GM19324 (cell line): ENCODE data around the gene RFT1.

Source experiments
- ATAC-seq: cut with Tn5 transposase; IDR thresholded peaks from one replicate; pipeline ENCODE4 v1.9.1; 2021; ENCODE audit warnings: mild to moderate bottlenecking, moderate library complexity; ENCODE audit not compliant: unreplicated experiment, low FRiP score

Gene RFT1

DNA sequence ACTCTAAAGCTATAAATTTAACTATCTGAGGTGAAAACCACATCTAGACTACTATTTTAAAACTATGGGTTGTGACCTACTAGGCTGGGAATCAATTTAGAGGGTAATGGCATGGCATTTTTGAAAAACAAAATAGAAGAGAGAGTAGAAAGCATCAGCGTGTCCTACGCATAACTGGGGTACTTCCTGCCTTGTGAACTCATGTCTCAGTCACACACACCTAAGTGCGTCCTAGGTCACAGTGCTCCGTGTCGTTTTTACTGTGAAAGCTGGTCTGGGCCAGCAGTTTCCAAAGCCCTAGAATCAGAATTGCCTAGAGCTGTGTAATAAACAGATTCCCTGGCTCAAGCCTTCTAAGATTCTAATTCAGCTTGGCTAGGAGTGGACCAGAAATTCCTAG lies 32.3 kb downstream of the RFT1 start:
- no peak for ATAC-seq

DNA sequence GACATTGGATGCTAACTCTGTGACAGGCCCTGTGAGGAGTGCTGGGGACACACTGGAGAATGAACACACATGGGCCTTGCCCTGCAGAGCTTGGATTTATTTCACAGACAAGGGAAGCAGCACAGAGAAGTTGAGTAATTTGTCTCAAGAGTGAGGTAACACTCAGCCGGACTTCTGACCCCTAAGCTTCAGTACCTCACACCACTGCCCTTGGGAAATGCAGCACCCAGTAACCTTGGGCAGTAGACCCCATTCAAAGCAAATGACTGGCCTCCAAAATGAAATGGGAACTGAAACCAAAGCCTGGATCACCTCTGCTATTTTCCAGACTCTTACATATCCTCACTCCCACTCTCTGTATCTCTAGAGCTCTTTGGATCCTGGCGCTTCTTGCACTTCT lies 37.3 kb downstream of the RFT1 start:
- ATAC-seq = no peak

DNA sequence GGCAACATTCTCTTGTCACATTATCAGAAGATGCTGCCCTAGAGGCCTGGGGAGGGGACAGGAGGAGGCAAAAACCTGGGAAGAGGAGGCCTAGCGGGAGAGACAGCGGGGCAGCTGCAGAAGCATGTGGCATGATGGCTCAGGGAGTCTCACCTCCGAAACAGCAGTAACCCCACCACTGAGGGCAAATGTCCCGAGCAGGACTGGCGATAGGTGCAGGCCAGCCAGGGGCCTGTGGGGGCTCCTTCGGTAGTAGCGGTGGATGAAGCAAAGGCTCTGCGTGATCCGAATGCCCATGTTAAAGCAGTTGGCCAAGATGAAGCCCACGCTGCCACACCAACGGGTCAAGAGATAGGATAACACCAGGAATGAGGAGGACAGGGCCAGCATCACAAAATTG lies 38.0 kb downstream of the RFT1 start:
- no peak for ATAC-seq

DNA sequence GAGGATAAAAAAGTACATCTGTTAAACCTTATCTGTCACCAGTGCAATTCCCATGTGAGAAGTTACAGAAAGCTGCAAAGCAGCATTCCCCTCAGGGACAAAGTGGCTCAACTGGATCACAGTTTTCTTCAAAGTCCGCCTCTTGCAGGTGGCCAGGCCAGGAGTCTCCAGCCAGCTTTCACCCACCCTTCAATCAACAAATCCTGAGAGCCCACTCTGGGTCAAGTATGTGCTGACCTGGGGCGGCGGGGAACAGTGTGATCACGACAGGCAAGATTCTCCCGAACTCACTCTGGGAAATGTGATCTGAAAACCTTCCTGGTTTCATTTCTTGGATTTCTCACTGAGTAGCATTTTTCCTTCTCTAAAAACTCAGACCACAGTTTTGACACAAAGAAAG lies 39.2 kb downstream of the RFT1 start:
- ATAC-seq = no peak

DNA sequence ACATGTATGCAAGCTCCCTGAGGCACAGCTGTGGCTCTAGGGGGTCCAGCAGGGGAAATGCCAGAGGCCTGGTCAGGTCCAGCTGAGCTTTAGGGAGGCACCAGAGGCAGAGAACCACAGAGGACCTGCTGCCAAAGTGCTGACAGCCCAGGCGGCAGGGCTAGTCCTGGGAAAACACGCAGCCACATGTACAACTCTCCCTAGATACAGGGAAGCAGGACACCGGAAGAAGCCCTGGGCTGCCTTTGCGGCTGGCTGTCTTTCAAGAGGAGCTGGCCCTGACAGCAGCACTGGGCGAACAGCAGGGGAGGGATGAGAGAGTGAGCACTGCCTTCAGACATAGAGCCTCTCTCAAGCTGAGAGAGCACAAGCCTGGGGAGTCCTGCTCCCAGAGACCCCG lies 40.7 kb downstream of the RFT1 start:
- ATAC-seq = no peak

DNA sequence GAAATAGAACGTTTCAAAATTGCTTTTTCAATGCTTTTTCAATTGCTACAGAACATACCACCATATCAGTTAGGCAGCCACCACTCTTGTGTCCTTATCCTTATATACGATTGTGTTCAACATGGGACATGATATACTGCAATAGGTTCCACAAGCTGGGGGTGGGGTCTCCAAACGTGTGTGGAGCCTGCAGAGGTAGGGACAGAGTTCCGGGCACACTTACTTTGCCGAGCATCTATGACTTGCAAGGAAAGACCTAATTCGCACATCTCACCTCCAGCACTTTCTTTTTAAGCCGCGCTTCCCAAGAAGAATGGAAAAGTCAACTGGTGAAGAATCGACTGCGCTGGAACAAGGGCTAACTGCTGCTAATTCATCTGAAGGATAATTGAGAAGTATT lies 44.8 kb downstream of the RFT1 start:
- ATAC-seq = no peak

DNA sequence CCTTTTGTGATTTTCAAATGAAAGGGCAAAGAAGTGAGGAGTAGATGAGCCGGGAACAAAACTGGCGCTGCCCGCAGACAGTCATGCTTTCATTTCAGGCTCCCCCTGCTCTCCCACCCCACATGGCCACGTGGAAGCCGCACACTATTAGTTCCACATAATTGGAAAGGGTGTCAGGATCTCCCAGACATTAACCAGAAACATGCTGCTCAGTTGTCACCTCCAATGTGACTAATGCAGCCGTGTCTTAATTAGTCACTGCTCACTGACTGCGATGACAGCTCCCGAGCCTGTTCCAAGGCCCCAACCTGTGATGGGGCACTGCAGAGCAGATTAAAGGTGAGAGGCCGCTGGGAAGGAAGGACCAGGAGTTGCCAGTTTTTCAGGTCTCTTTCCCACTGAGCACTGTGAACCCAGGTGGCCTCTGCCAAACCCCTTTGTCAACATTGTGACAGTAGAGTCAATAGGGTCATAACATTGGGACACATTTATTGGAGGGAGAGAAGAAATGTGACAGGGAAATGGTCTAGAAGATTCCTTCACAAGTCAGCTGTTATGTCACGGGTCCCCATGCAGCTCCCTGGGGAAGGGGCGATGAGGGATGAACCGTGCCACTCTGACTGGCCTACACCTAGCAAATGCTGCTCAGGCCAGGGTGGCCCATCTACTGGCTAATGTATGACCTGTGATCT lies 45.8 kb downstream of the RFT1 start:
- no peak for ATAC-seq

DNA sequence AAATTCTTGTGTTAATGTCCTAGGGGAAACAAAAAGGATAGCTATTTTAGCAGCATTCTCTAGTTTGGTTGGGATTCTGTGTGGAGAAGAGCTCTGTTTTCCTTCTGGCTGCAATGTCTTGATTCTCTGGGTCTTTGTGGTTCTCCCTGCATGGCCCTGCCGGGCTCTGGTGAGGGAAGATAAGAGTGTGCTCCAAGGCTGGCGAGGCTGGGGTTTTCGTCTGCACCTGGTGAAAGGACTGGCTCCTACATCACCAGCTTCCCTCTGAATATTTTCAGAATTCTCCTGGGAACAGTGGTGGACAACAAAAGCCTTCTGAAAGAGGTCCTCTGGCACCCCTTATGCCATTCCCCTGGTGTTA lies 46.3 kb downstream of the RFT1 start:
- no peak for ATAC-seq

DNA sequence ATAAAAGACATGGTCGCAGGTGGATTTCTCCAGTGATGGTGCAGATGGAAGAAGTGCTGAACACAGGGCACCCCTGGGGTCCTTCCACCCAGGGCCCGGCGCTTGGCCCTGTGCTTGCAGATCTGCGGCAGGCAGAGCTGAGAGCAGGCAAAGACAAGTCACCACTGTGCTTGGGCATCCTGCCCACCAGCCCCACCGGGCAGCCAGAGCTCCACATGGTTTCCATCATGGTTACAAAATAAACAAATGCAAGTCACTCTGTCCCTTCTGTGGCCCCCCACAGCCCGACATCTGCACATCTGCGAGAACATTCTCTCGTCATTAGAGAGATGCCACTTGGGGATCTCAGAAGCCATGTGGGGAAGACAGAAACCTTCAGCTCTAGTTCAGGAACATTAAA lies 46.7 kb downstream of the RFT1 start:
- no peak for ATAC-seq

DNA sequence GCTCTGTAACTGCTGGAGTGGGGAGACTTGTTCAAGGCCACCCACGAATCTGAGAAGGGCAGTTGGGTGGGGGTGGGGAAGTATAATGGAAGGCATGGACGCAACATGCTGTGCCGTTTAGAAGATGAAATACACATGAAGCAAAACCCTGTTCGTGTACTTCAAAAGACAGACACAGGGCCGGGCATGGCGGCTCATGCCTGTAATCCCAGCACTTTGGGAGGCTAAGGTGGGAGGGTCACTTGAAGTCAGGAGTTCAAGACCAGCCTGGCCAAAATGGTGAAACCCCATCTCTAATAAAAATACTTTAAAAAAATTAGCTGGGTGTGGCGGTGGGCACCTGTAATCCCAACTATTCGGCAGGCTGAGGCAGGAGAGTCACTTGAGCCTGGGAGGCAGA lies 47.5 kb downstream of the RFT1 start:
- ATAC-seq = no peak

DNA sequence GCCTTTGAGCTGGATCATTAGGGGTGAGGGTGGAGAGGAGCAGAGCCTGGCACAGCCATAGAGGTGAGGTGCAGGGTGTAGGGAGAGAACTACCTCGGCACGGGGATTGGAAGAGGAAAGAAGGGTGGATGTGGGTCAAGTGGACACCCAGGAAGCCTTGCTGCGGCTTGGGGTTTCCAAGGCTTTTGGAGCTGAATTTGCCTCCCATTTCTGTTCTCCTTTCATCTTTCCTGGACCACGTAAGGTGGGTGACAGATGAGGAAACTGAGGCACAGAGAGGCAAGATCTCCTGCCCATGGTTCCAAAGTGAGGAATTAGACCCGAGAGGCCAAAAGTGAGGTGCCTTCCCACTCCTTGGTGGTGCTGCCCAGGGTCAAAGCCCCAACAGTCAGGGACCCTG lies 48.9 kb downstream of the RFT1 start:
- no peak for ATAC-seq

DNA sequence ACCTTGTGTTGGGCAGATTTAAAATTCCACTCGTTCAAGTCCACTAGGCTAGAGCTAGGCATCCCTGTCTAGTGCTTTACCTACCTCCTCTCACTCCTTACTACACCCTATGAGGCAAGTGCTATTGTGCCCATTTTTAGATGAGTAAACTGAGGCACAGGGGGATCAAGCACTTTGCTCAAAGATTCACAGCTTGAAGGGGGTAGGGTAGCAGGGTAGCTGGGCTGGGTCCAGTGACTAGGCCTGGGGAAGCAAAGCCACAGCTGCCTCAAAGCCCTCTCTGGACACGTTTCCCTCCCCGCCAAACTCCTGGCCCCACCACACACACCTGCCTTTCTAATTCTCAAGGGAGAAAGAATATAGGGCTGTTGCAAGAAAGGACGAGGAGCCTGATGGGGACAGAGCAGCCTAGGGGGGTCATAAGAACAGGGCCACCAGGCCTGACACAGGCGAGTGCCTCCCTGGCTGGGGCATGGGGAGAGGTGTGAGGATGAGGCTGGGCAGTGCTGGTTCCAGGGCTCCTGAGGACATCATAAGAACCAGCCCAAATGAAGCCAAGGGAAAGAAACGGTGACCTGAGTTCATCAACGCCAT lies 49.5 kb downstream of the RFT1 start:
- ATAC-seq = no peak

DNA sequence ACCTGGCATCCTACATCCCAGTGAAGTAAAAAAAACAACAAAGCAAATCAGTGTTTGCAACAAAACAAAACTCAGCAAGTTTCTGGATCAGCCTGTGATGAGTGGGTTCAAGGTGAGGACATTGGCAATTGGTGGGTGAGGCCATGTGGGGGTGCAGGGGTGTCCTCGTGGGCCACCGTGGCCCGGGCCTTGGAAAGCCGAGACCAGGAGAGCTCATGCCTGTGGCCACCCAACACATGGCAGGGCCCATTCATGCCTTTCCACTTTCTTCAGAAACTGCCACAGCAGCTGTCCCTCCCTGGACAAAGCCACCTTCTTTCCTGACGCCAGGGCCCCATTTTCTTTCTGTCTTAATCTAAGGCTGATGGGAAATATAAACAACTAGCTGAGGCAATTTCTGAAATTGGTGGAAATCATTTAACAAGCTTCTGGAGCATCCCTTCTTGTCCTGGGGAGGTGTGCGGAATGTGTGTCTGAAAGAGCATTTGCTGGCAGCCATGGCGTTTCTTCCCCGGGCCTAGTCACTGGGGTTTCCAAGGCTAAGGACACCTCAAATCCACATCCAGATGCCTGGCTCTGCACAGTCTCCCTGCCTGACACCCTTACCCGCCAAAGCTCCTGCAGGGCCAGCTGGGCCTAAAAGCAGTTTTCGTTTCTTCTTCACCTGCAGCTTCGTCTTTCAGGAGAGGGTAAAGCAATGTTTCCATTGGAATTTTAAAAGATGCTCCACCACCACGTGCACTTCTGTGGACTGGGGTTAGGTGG lies 50.3 kb downstream of the RFT1 start:
- no peak for ATAC-seq

DNA sequence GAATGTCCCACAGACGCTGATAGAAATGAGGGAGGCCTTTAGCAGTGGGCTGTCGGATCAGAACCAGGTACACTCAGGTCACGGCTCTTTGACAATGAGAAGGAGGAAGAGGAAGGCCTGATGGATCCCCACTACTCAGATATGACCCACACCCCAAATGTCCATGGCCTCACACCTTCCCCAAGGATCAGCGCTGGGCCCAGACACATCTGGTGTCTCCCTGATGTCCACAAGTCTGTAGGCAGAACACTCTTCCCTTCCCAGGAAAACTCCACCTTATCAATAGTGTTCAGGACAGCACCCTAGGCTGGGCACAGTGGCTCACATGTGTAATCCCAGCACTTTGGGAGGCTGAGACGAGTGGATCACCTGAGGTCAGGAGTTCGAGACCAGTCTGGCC lies 51.1 kb downstream of the RFT1 start:
- no peak for ATAC-seq

DNA sequence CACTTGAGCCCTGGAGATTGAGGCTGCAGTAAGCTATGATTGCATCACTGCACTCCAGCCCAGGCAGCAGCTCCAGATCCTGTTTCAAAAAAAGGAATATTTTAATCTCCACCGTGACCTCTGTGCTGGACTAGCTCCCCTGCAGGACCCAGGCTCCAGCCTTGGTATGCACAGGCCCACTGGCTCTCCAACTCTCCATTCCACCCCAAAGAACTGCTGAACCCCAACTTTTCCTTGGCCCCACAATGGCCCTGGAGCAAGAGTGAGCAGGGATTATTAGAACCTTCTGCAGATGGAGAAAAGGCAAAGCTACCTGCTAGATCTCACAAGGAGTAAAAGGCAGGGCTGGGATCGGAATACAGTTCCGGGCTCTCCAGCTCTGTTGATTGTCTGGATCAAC lies 51.6 kb downstream of the RFT1 start:
- ATAC-seq = no peak

DNA sequence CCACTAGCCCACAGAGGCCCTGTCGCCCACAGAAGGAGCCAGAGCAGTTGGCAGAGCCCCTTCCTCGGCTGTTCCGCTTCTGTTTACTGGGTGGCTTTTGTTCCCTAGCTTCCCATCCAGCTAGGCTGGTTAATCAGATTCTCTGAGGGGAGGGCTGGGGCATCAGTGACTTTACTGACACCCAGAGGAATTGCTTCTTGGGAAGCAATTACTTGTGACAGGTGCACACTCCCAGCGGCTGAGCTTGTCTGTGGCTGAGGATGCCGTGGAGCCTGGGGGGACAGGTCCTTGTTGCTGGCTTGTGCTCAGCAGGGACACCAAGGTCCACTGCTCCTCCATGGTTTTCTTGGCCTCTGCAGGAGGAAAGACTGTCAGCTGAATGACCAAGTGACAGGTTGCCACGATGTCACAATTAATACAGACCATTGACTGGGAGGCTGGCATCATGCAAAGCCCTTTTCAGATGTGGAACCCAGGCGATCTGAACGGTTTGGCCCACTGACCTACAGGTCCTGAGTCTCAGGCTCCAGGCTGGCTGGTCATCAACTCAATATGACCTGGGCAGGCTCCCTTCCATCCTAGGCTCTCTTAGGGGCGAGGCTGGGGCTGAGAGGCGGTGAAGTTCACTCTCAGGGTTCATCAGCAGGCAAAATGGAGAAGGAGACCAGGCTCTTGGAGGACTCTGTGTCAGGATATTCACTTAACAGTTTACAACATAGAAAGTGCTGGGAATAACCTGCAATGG lies 52.6 kb downstream of the RFT1 start:
- ATAC-seq = no peak

DNA sequence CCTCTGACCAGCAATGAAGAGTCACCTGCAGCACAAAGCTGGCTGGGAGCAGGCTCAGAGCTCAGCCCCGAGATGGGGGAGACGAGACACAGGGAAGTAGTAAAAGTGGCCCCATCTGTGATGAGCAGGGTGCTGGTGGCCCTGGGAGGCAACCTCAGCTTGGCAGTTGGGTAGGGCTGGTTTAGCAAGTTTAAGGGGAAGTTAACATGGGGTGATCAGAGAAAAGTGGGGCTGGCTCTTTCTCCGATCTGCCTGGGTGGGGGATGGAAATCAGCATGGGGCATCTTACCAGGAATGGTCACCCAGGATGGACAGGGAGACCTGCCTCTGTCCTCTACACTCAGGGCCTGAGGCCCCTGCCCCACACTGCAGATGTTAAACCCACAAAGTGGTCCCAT lies 54.5 kb downstream of the RFT1 start:
- no peak for ATAC-seq

DNA sequence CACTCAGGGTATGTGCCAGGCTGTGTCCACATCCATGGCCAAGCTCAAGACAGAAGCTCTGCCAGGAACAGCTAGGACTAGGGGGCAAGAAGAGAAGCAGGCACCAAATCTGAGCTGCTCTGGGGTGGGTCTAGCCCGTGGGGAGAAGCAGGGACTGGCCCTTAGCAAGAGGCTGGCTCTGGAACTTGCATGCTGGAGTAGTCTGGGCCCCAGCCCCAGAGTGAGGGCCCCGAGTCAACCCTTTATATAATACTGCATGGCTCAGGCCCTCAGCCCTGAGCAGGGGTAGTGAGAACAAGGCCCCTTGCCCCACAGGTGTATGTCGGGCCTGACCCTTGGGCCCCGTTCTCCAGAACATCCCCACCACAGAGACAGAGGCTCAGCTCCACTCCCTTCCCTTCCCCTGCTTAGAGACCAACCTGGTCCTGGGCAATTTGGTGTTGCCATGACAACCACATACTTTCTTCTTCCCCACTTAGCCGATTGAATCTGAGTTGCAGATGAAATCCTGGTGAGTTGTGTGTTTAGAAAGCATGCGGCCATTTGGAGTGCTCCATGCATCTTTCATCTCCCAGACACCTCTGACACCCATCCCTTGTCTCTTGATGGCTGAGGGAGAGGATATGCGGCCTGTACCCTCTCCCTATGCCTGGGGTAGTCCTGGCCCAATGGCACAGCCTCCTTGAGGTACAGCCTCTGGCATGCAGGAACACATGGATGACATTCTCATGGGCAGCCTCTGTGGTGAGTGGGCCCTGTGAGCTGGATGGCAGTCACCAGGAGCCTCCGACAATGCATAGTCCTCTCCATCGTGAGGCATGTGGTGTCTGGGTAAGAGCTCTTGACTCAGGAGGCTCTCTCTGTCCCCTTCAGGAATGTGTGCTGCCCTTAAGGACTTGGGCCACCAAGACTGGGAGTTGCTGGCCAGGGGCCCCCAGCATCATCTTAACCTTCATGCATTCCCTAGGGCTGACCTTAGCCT lies 55.2 kb downstream of the RFT1 start:
- ATAC-seq = no peak

DNA sequence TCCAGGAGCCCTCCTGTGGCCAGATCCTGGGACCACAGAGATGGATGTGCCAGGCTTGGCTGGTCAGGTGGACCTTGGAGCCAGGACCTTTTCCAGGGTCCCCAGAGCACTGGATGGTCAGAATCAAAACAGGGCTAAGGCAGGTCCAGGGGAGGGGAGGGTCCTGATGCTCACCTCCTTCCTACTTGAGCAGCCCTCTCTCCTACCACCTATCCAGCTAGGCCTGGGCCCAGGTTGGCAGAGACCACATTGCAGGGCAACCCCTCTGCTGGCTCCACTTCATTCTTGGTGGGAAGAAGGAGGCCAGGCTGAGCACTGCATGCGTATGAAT lies 55.9 kb downstream of the RFT1 start:
- no peak for ATAC-seq
